ENCODE results near the gene ARRB1.

Gene ARRB1

DNA sequence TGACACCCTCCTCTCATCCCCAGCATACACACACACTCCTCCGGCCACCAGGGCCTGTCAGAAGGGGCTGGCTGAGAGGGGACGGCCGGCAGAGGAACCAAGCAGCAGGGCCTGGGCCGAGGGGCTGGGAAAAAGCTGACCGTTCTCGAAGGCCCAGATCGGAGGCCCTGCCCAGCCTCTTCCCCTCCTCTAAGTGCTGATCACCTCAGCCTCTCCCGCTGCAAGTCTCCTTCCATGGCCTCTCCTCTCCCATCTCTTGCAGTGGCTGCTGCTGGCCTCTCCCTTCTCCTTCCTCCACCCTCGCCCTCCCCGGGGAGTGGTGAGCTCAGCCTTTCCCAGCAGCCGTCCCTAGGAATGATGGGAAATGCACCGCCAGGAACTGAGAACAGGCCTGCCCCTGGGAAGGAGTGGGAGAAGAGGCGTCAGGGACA lies 39.6 kb downstream of the ARRB1 start:
- no peaks in the 10 kb centered on the region for H3F3A ChIP-seq (ENCODE audit: insufficient read depth, low read length)
- H3K9me3 ChIP-seq (ENCODE audit: low read length), result no peaks in the 10 kb centered on the region
- no peak overlapping the region for H3K9ac ChIP-seq (ENCODE audit: low read length)
- H3K4me3 ChIP-seq (ENCODE audit: low read depth, low read length, poor library complexity, severe bottlenecking), result no peak overlapping the region
- H2AFZ ChIP-seq (ENCODE audit: low read length), result no peak overlapping the region
- H3K27ac ChIP-seq (ENCODE audit: low read depth, low read length, poor library complexity, severe bottlenecking), result no peak overlapping the region
- no peaks in the 10 kb centered on the region for H3K79me2 ChIP-seq (ENCODE audit: insufficient read depth, low read length)
- H3K36me3 ChIP-seq (ENCODE audit: insufficient read depth, low read length), result no peaks in the 10 kb centered on the region
- no peaks in the 10 kb centered on the region for H4K20me1 ChIP-seq (ENCODE audit: insufficient read depth, low read length)
- no peak for TF ChIP-seq EZH2 (IDR thresholded peaks at IDR 0.05; ENCODE audit: borderline replicate concordance, low read length)
- TF ChIP-seq, protein P1, sequence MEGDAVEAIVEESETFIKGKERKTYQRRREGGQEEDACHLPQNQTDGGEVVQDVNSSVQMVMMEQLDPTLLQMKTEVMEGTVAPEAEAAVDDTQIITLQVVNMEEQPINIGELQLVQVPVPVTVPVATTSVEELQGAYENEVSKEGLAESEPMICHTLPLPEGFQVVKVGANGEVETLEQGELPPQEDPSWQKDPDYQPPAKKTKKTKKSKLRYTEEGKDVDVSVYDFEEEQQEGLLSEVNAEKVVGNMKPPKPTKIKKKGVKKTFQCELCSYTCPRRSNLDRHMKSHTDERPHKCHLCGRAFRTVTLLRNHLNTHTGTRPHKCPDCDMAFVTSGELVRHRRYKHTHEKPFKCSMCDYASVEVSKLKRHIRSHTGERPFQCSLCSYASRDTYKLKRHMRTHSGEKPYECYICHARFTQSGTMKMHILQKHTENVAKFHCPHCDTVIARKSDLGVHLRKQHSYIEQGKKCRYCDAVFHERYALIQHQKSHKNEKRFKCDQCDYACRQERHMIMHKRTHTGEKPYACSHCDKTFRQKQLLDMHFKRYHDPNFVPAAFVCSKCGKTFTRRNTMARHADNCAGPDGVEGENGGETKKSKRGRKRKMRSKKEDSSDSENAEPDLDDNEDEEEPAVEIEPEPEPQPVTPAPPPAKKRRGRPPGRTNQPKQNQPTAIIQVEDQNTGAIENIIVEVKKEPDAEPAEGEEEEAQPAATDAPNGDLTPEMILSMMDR (IDR thresholded peaks at IDR 0.05; ENCODE audit: low read length), result no peak
- no peak overlapping the region for H3K4me2 ChIP-seq (ENCODE audit: low read length)
- peaks cover 10% of the 10 kb centered on the region for H3K27me3 ChIP-seq (ENCODE audit: insufficient read depth, low read length)
- H3K4me1 ChIP-seq (ENCODE audit: insufficient read depth, low read length, severe bottlenecking), result no peaks in the 10 kb centered on the region
- H3K9me2 ChIP-seq (ENCODE audit: low read depth, low read length), result no peaks in the 10 kb centered on the region

DNA sequence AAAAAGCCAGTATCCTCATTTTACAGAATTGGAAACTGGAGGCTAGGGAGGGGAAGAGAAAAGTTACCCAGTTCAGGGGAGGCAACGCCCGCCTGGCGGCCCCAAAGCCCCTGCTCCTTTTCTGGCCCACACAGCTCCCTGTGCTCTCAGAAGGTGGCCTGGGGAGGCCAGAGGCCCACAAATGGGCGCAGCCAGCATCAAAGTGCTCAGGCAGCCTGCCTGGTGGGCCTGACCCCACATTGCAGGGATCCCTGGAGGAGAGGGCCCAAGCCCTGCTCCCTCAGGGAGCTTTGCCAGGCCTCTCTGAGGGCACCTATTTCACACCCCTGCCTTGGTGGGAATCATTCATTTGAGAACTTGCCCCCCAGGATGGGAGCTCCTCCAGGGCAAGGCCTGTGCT lies 42.5 kb downstream of the ARRB1 start:
- H3K9me2 ChIP-seq (ENCODE audit: low read depth, low read length), result no peaks in the 10 kb centered on the region
- H3K9me3 ChIP-seq (ENCODE audit: low read length), result no peaks in the 10 kb centered on the region
- no peak for TF ChIP-seq EZH2 (IDR thresholded peaks at IDR 0.05; ENCODE audit: borderline replicate concordance, low read length)
- TF ChIP-seq, protein P1 (IDR thresholded peaks at IDR 0.05; ENCODE audit: low read length), result no peak
- H3K27me3 ChIP-seq (ENCODE audit: insufficient read depth, low read length), result peaks cover 8% of the 10 kb centered on the region
- no peak overlapping the region for H3K27ac ChIP-seq (ENCODE audit: low read depth, low read length, poor library complexity, severe bottlenecking)
- no peaks in the 10 kb centered on the region for H3F3A ChIP-seq (ENCODE audit: insufficient read depth, low read length)
- H3K79me2 ChIP-seq (ENCODE audit: insufficient read depth, low read length), result no peaks in the 10 kb centered on the region
- no peak overlapping the region for H3K9ac ChIP-seq (ENCODE audit: low read length)
- no peak overlapping the region for H2AFZ ChIP-seq (ENCODE audit: low read length)
- no peak overlapping the region for H3K4me2 ChIP-seq (ENCODE audit: low read length)
- no peaks in the 10 kb centered on the region for H3K36me3 ChIP-seq (ENCODE audit: insufficient read depth, low read length)
- H3K4me3 ChIP-seq (ENCODE audit: low read depth, low read length, poor library complexity, severe bottlenecking), result no peak overlapping the region
- H3K4me1 ChIP-seq (ENCODE audit: insufficient read depth, low read length, severe bottlenecking), result no peaks in the 10 kb centered on the region
- H4K20me1 ChIP-seq (ENCODE audit: insufficient read depth, low read length), result no peaks in the 10 kb centered on the region

DNA sequence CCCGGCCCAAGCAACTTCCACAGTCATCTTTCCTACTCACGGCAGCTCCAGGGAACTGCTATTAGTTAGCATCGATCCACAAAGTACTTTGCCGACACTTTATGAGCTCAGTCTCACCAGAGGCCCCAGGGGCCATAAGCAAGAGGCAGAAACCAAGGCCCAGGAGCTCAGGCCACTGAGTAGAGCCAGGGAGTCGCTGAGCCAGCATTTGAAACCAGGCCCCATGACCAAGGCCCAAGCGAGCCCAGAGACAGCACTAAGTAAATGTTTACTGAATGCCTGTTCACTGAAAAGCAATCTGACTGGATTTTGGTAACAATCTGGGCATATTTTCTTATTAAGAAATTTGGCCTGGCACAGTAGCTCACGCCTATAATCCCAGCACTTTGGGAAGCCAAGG lies 43.3 kb downstream of the ARRB1 start:
- H3K36me3 ChIP-seq (ENCODE audit: insufficient read depth, low read length), result no peaks in the 10 kb centered on the region
- no peaks in the 10 kb centered on the region; the same call in 1 of the 2 replicates for H3K27me3 ChIP-seq (ENCODE audit: insufficient read depth, low read length)

More for the DNA sequence above, 43.3 kb downstream of the ARRB1 start:
- Histone ChIP-seq H2AFZ (ENCODE audit: low read length) (no peak overlapping the region), H4K20me1 (ENCODE audit: insufficient read depth, low read length) (no peaks in the 10 kb centered on the region), H3F3A (ENCODE audit: insufficient read depth, low read length) (no peaks in the 10 kb centered on the region), H3K4me3 (ENCODE audit: low read depth, low read length, poor library complexity, severe bottlenecking) (no peak overlapping the region), H3K9me3 (ENCODE audit: low read length) (no peaks in the 10 kb centered on the region), H3K4me2 (ENCODE audit: low read length) (no peak overlapping the region), H3K9ac (ENCODE audit: low read length) (no peak overlapping the region), H3K4me1 (ENCODE audit: insufficient read depth, low read length, severe bottlenecking) (no peaks in the 10 kb centered on the region), H3K27ac (ENCODE audit: low read depth, low read length, poor library complexity, severe bottlenecking) (no peak overlapping the region), H3K9me2 (ENCODE audit: low read depth, low read length) (no peaks in the 10 kb centered on the region), H3K79me2 (ENCODE audit: insufficient read depth, low read length) (no peaks in the 10 kb centered on the region)
- TF ChIP-seq EZH2 (IDR thresholded peaks at IDR 0.05; ENCODE audit: borderline replicate concordance, low read length), result no peak
- TF ChIP-seq, protein P1 (IDR thresholded peaks at IDR 0.05; ENCODE audit: low read length), result no peak

Measured in OCI-LY1 (cell line).